Measurements from ENCODE around the gene RAB7B.

- TF ChIP-seq POLR2A (IDR thresholded peaks at IDR 0.05; ENCODE audit: low read length), result no peak
- TF ChIP-seq GATA1 (IDR thresholded peaks at IDR 0.05; ENCODE audit: low read depth, low read length), result no peak
These were observed 56.2 kb downstream of the RAB7B start for GRCh38 chr1:205947024-205947423.
